Measurements from ENCODE around the gene FOXN3.

Gene FOXN3

GRCh38 chr14:89387922-89388685 is 28.9 kb downstream of the FOXN3 start:
- peaks cover 3 to 6% of the 10 kb centered on the region in 2 experiments for H3K4me1 ChIP-seq (ENCODE audit: control insufficient read depth in 1 of 2, insufficient read depth in 2 of 2, low read length in 2 of 2)
- H3K27me3 ChIP-seq (ENCODE audit: insufficient read depth, low read length), result no peaks in the 10 kb centered on the region
- WGBS (ENCODE audit: extremely low coverage, insufficient coverage, insufficient read length), result no CpG with 5 or more reads among the region's 15 CpGs
- no peak overlapping the region for H4K91ac ChIP-seq (ENCODE audit: low read depth, low read length)
- H2AK5ac ChIP-seq (ENCODE audit: low read length), result no peak overlapping the region
- no peaks in the 10 kb centered on the region for H3K79me1 ChIP-seq (ENCODE audit: low read length)
- H3K23ac ChIP-seq (ENCODE audit: low read length), result no peak overlapping the region
- no peak overlapping the region for H3K4me3 ChIP-seq (ENCODE audit: low read depth, low read length)
- no peak overlapping the region for H2BK5ac ChIP-seq (ENCODE audit: low read depth, low read length, poor library complexity)
- no peak overlapping the region for H4K8ac ChIP-seq (ENCODE audit: low read depth, low read length)
- peaks cover 11% of the 10 kb centered on the region for H3K79me2 ChIP-seq (ENCODE audit: control insufficient read depth, insufficient read depth, low read length, poor library complexity)
- no peak overlapping the region for H4K12ac ChIP-seq (ENCODE audit: low read depth, low read length)
- no peaks in the 10 kb centered on the region for H3K9me3 ChIP-seq (ENCODE audit: insufficient read depth, low read depth, low read length)
- peak overlapping the region; percentile 56 for H3K4ac ChIP-seq (ENCODE audit: low read depth, low read length)
- no peak overlapping the region for H3K18ac ChIP-seq (ENCODE audit: low read length)
- H2BK12ac ChIP-seq (ENCODE audit: low read length), result no peak overlapping the region
- H3K27ac ChIP-seq (ENCODE audit: low read depth, low read length), result no peak overlapping the region
- no peak overlapping the region for H3K9ac ChIP-seq (ENCODE audit: low read length)
- no peak overlapping the region for H2AFZ ChIP-seq (ENCODE audit: insufficient read depth, low read length, poor library complexity)
- H3K36me3 ChIP-seq (ENCODE audit: control insufficient read depth in 1 of 2, insufficient read depth in 2 of 2, low read length in 2 of 2), result peaks cover 0 to 2% of the 10 kb centered on the region in 2 experiments
- H3K14ac ChIP-seq (ENCODE audit: low read length), result no peak overlapping the region
- H3K4me2 ChIP-seq (ENCODE audit: low read length), result no peak overlapping the region
- H2BK120ac ChIP-seq (ENCODE audit: insufficient read depth, low read length, poor library complexity), result no peak overlapping the region
- no peak for DNase-seq

- no CpG with 5 or more reads among the region's 9 CpGs for WGBS (ENCODE audit: extremely low coverage, insufficient coverage, insufficient read length)
- peaks cover 0 to 2% of the 10 kb centered on the region in 2 experiments for H3K36me3 ChIP-seq (ENCODE audit: control insufficient read depth in 1 of 2, insufficient read depth in 2 of 2, low read length in 2 of 2)
- DNase-seq, result no peak
- H3K23ac ChIP-seq (ENCODE audit: low read length), result no peak overlapping the region
- no peak overlapping the region for H3K9ac ChIP-seq (ENCODE audit: low read length)
- H3K79me1 ChIP-seq (ENCODE audit: low read length), result no peaks in the 10 kb centered on the region
- H3K18ac ChIP-seq (ENCODE audit: low read length), result peak overlapping the region; percentile 55
- peaks cover 3 to 6% of the 10 kb centered on the region in 2 experiments for H3K4me1 ChIP-seq (ENCODE audit: control insufficient read depth in 1 of 2, insufficient read depth in 2 of 2, low read length in 2 of 2)
- no peak overlapping the region for H2BK120ac ChIP-seq (ENCODE audit: insufficient read depth, low read length, poor library complexity)
- no peaks in the 10 kb centered on the region for H3K9me3 ChIP-seq (ENCODE audit: insufficient read depth, low read depth, low read length)
- no peak overlapping the region for H2AFZ ChIP-seq (ENCODE audit: insufficient read depth, low read length, poor library complexity)
- H2BK12ac ChIP-seq (ENCODE audit: low read length), result no peak overlapping the region
- no peak overlapping the region for H2BK5ac ChIP-seq (ENCODE audit: low read depth, low read length, poor library complexity)
- H3K4me2 ChIP-seq (ENCODE audit: low read length), result no peak overlapping the region
- no peak overlapping the region for H4K91ac ChIP-seq (ENCODE audit: low read depth, low read length)
- no peak overlapping the region for H2AK5ac ChIP-seq (ENCODE audit: low read length)
- H3K27me3 ChIP-seq (ENCODE audit: insufficient read depth, low read length), result no peaks in the 10 kb centered on the region
- H3K4ac ChIP-seq (ENCODE audit: low read depth, low read length), result peak overlapping the region; percentile 40
- H3K14ac ChIP-seq (ENCODE audit: low read length), result no peak overlapping the region
- no peak overlapping the region for H4K8ac ChIP-seq (ENCODE audit: low read depth, low read length)
- H3K27ac ChIP-seq (ENCODE audit: low read depth, low read length), result no peak overlapping the region
- peaks cover 8% of the 10 kb centered on the region for H3K79me2 ChIP-seq (ENCODE audit: control insufficient read depth, insufficient read depth, low read length, poor library complexity)
- H4K12ac ChIP-seq (ENCODE audit: low read depth, low read length), result no peak overlapping the region
- no peak overlapping the region for H3K4me3 ChIP-seq (ENCODE audit: low read depth, low read length)
Measured at GRCh38 chr14:89386212-89386886, 30.7 kb downstream of the FOXN3 start.

GRCh38 chr14:89384636-89385035 is 32.4 kb downstream of the FOXN3 start:
- Histone ChIP-seq H3K4me2 (ENCODE audit: low read length) (no peak overlapping the region), H2BK12ac (ENCODE audit: low read length) (no peak overlapping the region), H3K4me1 (ENCODE audit: control insufficient read depth in 1 of 2, insufficient read depth in 2 of 2, low read length in 2 of 2) (peaks cover 2 to 5% of the 10 kb centered on the region in 2 experiments), H2BK120ac (ENCODE audit: insufficient read depth, low read length, poor library complexity) (no peak overlapping the region), H2BK5ac (ENCODE audit: low read depth, low read length, poor library complexity) (no peak overlapping the region), H3K9me3 (ENCODE audit: insufficient read depth, low read depth, low read length) (peaks cover 5% of the 10 kb centered on the region), H4K91ac (ENCODE audit: low read depth, low read length) (no peak overlapping the region), H3K36me3 (ENCODE audit: control insufficient read depth in 1 of 2, insufficient read depth in 2 of 2, low read length in 2 of 2) (peaks cover 0 to 7% of the 10 kb centered on the region in 2 experiments), H3K18ac (ENCODE audit: low read length) (no peak overlapping the region), H3K14ac (ENCODE audit: low read length) (no peak overlapping the region), H4K12ac (ENCODE audit: low read depth, low read length) (no peak overlapping the region), H3K27me3 (ENCODE audit: insufficient read depth, low read length) (no peaks in the 10 kb centered on the region), H3K79me1 (ENCODE audit: low read length) (no peaks in the 10 kb centered on the region), H3K9ac (ENCODE audit: low read length) (no peak overlapping the region), H4K8ac (ENCODE audit: low read depth, low read length) (no peak overlapping the region), H2AFZ (ENCODE audit: insufficient read depth, low read length, poor library complexity) (no peak overlapping the region), H3K79me2 (ENCODE audit: control insufficient read depth, insufficient read depth, low read length, poor library complexity) (peaks cover 5% of the 10 kb centered on the region), H3K23ac (ENCODE audit: low read length) (no peak overlapping the region), H3K4me3 (ENCODE audit: low read depth, low read length) (no peak overlapping the region), H2AK5ac (ENCODE audit: low read length) (no peak overlapping the region), H3K4ac (ENCODE audit: low read depth, low read length) (no peak overlapping the region), H3K27ac (ENCODE audit: low read depth, low read length) (no peak overlapping the region)
- DNase-seq, result no peak
- WGBS (ENCODE audit: extremely low coverage, insufficient coverage, insufficient read length), result no CpG with 5 or more reads among the region's 3 CpGs

- H3K4me3 ChIP-seq (ENCODE audit: low read depth, low read length), result no peak overlapping the region
- WGBS (ENCODE audit: extremely low coverage, insufficient coverage, insufficient read length), result no CpG with 5 or more reads among the region's 3 CpGs
- H2AK5ac ChIP-seq (ENCODE audit: low read length), result no peak overlapping the region
Measured at GRCh38 chr14:89384023-89384422, 33.0 kb downstream of the FOXN3 start.

More at GRCh38 chr14:89384023-89384422, 33.0 kb downstream of the FOXN3 start:
- Histone ChIP-seq H3K23ac (ENCODE audit: low read length) (no peak overlapping the region), H3K79me2 (ENCODE audit: control insufficient read depth, insufficient read depth, low read length, poor library complexity) (peaks cover 4% of the 10 kb centered on the region), H2BK5ac (ENCODE audit: low read depth, low read length, poor library complexity) (no peak overlapping the region), H3K79me1 (ENCODE audit: low read length) (no peaks in the 10 kb centered on the region), H3K4ac (ENCODE audit: low read depth, low read length) (no peak overlapping the region), H3K9ac (ENCODE audit: low read length) (no peak overlapping the region), H3K14ac (ENCODE audit: low read length) (no peak overlapping the region), H4K91ac (ENCODE audit: low read depth, low read length) (no peak overlapping the region), H4K8ac (ENCODE audit: low read depth, low read length) (no peak overlapping the region), H2AFZ (ENCODE audit: insufficient read depth, low read length, poor library complexity) (no peak overlapping the region), H2BK120ac (ENCODE audit: insufficient read depth, low read length, poor library complexity) (no peak overlapping the region), H3K36me3 (ENCODE audit: control insufficient read depth in 1 of 2, insufficient read depth in 2 of 2, low read length in 2 of 2) (peaks cover 3 to 9% of the 10 kb centered on the region in 2 experiments), H3K4me2 (ENCODE audit: low read length) (no peak overlapping the region), H2BK12ac (ENCODE audit: low read length) (no peak overlapping the region), H3K18ac (ENCODE audit: low read length) (no peak overlapping the region), H3K9me3 (ENCODE audit: insufficient read depth, low read depth, low read length) (peaks cover 5% of the 10 kb centered on the region), H4K12ac (ENCODE audit: low read depth, low read length) (no peak overlapping the region), H3K4me1 (ENCODE audit: control insufficient read depth in 1 of 2, insufficient read depth in 2 of 2, low read length in 2 of 2) (peaks cover 0 to 3% of the 10 kb centered on the region in 2 experiments), H3K27me3 (ENCODE audit: insufficient read depth, low read length) (no peaks in the 10 kb centered on the region), H3K27ac (ENCODE audit: low read depth, low read length) (no peak overlapping the region)
- DNase-seq, result no peak
